NCI-H1417 treated with DMSO at 0.1 percent for 48 hours (cell line): ENCODE data around the gene CPD.
"Not testable (repeated sequence)": the region's sequence is repeated elsewhere in the genome, so short reads cannot be mapped to it uniquely, and the experiment has no call there.

Experiments
- DNase-seq: peaks from one replicate; lab custom pipeline; 2025; lab: John Stamatoyannopoulos, UW

The CPD gene

DNA sequence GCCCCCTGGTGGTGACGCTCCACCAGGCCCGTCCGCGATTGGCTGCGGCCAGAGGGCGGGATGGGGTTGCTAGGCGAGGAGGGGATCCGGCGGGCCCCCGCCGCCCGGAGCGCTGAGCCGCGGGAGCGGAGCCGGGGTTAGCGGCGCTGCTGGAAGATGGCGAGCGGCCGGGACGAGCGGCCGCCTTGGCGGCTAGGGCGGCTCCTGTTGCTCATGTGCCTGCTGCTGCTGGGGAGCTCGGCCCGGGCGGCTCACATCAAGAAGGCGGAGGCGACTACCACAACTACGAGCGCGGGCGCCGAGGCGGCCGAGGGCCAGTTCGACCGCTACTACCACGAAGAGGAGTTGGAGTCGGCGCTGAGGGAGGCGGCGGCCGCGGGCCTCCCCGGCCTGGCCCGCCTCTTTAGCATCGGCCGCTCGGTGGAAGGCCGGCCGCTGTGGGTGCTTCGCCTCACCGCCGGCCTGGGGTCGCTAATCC is at the start of gene CPD:
CPD (plus strand) TSS at position 103 of the 478 bp plus-strand sequence; CDS start at position 157, 54 bp downstream.
- peak; percentile 77 for DNase-seq

DNA sequence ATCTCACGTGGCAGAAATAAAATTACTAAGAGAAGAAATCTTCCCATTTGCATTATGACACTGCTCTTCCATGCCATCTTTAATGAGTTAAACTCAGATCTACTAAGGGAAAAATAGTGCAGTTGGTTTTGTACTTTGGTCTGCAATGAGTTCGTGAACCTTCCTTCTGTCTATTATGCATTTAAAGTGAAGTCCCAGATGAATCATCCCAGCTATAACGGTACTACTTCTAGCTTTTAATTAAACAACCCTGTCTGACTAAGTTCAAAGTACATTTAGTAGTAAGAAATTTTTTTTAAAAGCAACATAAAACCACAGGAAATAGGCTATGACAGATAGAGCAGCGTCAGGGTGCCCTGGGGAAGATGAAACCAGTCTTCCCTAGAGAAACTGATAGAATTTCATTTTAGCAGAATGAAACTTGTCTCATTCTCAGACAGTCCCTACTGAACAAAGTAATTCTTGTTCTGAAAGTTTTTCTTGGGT is 46.6 kb upstream of the CPD start:
- no peak for DNase-seq

DNA sequence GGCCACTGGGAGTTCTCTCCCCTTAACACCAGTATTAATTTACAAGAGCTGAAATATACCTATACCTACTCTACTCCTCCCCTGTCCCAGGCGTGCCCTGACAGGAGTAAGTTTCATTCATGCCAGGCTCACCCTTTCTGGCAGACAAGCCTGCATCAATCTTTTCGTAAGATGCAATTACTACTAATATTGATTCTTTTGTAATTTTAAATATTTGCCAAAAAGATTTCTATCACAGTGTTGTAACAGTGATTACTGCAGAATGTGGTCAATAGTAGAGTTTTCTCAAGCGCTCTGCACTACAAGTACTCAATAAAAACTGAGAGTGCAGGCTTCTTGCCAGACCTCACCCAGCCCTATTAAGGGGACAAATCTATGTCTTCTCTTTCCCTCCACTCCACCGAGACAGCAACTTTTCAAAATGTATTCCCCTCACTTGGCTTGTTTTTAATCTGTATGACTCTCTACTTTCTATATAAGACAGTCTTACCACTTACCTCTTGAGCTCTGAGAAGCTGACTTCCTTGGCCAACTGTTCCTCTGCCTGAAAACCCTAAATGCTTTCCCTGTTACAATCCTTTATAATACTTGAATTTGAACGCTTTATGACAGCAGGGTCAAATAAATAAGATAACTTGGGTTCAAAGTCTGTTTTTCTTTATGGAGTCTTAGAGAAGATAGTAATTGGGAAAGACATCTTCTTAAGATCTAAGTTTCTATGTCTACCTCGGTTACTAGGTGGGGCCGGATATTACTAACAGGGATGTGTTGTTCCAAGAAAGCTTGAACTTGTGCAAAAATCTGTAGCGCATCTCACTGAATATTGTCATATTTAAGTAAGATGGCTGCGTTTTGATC is 45.0 kb upstream of the CPD start, which contains the start of gene TMIGD1:
TMIGD1 (minus strand) TSS at position 555 of the 858 bp plus-strand sequence. CDS start 1,924 bp downstream, outside the sequence.
- DNase-seq, result no peak

DNA sequence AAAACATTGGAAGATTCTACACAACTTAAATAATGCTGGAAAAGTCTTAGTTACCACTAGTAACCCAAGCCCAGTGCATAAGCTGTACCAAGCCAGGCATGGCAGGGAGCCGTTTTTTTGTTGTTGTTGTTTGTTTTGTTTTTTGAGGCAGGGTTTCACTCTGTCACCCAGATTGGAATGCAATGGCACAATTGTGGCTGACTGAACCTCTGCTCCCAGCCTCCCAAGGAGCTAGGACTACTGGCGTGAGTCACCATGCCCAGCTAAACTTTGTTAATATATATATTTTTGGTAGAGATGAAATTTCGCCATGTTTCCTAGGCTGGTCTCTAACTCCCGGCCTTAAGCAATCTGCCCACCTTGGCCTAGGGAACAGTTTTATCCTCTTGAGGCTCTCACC is 44.3 kb upstream of the CPD start:
- DNase-seq, result no peak

DNA sequence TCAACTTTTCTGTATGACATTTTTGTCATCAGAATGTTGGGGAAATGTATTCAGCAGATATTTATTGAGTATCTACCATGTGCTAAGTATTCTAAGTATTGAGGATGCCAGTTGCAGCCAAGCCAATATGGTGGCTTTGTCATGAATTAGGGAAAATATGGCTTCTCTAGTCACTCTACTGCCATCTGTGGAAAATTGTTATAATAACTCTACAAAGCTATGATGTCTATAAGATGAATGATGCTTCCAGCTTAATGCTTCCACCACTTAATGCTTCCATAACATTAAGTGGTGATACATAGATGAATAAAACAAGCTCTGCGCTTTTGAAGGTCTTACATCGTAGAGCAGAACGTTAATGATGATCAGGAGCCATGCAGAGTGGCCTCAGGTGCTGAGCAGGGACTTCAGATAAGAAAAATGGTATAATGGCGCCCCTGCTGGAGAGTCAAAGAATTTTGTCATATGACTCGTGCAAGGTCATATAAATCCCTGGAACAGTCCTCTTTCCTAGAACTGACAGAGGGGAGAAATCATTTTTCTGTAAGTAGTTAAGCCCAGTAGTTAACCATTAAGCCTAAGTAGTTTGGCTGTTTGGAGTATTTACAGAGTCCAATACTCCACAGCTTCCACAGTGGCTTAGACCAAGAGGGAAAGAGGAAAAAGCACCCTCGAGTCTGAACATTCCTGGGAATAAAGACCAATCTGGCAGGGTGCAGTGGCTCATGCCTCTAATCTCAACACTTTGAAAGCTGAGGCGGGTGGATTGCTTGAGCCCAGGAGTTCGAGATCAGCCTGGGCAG is 42.2 kb upstream of the CPD start:
- no peak for DNase-seq

DNA sequence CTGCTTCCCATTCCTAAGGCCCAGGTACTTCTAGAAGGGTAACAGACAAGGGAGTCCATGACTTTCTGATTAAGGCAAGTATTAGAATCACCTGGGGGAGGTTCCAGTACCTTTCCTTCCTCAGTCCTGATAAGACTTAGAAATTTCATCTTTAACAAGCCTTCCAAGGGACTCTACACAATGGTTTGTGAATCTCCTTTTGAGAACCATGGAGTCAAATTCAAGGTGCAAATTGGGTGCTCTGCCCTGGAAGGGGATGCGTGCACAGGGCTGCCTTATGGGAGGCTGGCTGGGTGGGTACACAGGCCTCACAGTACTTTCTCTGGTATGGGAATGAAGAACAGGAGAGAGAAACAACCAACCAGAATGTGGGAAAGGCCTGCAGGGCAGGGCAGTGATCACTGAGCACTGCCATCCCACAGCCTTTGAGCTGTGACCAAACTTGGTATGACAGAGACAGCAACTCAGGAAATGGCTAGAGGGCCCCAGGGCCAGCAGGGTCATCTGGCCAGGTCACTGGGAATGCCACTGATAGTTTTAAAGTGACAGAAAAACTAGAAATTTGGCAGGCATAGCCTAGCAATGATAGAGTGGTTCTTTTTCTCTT is 41.2 kb upstream of the CPD start:
- no peak for DNase-seq

DNA sequence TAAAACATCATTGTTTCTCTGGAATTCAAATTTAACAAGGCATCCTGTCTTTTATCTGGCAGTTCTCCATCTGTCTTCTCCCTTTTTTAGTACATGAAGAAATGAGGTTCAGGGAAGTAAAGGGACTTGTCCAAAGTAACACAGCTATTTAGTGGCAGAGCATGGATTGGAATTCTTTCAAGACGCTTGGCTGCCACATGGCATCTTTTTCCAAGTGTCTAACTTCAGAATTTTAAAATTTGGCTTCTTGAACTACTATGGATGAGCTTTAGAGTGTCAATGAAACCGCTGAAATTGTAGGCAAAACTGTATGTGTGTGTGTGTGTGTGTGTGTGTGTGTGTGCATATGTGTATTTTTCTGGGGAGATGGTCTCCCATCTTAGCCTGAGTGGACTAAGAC is 39.6 kb upstream of the CPD start:
- DNase-seq, result no peak

DNA sequence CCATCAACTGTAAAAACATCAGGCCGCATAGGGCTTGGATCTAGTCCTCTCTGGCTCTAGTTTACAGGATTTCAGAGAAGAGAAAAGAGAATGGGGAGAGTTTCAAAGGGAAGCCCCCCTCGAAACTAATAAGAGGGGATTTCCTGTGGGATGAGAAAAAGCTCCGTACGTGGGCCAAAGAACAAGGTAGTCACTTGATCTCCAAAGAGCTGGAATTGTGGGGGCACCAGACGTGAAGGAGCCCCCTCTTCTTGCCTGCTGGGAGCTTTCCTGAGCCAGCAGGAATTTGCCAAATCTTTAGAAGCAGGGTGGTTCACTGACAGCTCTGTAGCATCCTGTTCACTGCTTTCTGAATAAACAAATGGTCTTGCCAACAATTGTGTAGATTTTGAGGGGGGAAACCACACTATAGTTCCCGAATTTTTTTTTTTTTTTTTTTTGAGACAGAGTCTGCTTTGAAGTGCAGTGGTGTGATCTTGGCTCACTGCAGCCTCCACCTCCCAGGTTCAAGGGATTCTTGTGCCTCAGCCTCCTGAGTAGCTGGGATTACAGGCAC is 37.8 kb upstream of the CPD start:
- DNase-seq, result no peak

DNA sequence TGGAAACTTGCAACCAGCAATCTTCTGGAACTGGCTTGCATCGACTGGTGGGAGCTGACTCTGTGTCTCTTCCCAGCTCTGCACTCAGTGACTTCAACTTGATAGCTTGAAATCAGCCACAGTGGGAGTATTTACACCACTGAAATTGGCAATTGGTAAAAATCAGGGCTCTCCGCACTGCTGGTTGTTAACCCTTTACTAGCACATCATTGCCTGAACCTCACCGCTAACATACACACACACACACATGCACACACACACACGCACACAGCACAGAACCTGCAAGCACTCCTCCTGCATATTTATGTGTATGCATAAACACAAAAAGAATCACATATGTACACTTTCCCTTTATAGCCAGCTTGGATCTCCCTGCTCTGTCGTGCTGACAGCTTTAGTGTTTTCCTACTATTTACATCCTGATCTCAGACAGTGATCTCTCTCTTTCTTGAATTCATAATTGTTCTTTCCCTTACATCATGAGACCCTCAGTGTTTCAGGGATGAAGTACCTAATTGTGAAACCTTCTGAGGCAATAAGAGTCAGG is 37.0 kb upstream of the CPD start:
- DNase-seq, result no peak

DNA sequence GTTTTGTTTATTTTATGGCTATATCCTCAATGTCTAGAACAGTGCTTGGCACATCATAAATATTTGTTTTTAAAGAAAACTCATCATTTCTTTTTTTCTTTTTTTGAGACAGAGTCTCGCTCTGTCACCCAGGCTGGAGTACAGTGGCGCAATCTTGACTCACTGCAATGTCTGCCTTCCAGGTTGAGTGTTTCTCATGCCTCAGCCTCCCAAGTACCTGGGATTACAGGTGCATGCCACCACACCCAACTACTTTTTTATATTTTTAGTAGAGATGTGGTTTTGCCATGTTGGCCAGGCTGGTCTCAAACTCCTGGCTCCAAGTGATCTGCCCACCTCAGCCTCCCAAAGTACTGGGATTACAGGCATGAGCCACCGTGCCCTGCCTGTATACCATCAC is 35.5 kb upstream of the CPD start:
- DNase-seq, result not testable (repeated sequence)

DNA sequence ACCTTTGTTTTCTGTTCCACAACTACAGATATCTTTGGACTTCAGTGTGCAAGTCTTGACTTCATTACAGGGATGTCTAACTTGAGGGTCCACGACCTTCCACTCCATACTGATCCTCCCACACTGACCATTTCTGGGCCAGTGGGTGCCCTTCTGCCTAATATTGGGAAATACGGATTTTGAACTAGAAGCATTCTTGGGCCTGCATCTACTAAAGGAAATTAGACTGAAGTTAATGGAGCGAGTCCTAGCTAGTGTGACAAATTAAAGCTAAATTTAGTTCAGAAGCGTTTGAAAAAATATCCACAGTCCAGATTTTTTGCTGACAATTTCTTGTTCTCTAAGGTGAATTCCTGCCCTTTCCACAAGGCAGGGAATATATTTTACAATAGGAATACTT is 34.9 kb upstream of the CPD start:
- DNase-seq, result no peak

DNA sequence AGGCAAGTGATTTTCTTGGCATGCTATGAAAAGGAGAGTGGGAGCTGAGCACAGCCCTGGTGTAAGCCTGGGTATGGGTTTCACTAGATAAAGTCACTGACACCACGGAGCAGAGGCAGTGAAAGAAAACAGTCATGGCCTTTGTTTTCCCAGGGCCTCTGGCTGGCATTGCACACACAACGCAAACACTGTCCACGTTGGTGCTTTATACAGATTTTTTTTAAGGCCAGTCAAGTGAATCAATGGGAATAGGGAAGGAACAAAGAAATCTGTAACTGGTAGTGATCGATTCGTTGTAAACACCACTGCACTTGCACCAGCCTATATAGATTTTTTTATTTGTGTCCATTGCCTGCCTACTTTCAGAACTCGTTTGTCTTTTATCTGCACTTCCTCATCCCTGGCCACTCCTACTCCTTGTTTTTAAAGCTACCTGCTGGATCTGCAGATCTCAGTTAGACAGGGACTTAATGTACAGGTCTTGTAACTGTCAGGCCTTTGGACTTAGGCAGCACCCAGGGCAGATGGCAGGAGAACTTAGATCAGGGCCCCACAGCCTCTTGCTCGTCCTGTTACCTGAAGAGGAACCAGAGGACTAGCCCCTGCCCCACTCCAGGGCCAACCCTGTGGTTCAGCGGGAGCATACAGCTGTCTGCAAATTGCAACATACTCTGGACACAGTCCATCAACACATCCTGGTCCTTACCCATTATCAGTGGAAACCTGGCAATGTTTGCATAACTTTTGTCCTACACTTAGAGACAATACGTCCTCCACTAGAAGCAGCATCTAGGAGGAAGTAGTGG is 34.2 kb upstream of the CPD start:
- no peak for DNase-seq

DNA sequence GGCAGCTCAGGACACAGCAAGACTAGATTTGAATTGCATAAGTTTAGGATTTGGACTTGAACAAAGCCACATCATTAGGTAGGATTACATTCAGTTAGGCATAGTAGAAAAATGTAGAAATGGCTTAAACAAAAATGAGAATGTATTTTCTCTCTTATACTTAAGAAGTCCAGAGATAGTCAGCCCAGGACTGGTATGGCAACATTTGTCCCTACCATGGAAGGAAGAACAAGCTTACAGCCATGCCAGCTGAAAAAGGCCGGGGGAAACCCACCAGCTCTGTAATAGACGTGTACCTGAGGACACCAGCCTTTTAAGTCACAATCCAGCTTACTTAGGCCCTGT is 33.7 kb upstream of the CPD start:
- DNase-seq, result no peak

DNA sequence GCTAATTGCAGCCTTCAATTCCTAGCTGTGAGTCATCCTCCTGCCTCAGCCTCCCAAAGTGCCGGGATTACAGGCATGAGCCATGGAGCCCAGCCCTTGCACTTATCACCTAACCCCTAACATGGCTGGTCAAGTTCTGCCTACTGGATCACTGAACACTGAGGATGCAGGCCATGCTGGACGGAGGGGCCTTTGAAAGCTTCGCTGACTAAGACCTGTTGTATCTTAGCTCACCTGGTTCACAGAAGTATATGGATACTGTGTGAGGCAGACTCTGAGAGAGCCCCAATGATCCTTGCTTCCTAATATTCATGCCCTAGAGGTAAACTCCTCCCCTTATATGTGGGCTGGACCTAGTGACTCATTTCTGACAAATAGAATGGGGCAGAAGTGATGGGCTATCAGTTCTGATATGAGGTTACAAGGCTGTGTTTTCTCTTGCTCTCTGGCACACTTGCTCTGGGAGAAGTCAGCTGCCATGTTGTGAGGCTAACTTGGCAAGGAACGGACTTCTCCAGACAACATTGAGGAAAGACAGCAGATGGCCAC is 33.1 kb upstream of the CPD start:
- no peak for DNase-seq

DNA sequence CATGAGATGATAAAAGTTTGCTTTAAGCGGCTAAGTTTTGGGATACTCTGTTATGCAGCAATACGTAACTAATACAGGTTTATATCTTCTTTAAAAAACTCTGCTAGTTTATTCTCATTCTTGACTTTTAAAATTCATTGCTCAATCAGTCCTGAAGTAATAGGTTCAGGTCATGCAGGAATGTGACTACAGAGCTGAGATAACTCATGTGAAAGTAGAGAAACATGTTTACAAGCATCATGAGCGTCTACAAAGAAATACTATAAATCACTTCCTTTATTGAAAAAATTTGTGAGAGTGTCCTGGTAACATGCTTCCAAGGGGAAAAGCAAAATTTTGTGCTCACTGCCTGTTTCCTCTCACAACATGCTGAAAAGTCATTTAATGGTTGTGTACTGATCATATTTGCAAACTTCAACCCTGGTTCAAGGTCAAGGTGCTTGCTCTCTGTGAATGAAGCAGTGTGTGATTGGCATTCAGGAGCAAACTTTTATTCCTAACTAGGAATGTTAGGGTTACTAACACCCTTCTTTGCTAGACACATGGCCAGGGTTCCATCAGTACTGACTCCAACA is 32.4 kb upstream of the CPD start:
- no peak for DNase-seq

DNA sequence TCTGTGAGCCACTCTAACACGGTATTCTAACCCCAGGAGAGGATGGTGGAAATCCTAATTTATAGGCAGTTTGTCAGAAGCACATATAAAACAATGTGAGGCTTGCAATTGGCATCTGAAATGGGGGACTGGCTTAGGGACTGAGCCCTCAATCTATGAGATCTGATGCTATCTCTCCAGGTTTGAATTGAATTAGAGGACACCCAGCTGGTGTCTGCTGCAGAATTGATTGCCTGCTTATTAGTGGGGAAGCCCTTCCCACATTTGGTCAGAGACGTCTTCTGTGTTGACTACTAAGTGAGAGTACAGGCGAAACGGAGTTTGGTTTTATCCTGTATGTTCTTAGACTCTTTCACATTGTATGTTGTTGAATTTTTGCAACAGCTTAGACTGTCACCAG is 31.2 kb upstream of the CPD start:
- peak; percentile 68 for DNase-seq

DNA sequence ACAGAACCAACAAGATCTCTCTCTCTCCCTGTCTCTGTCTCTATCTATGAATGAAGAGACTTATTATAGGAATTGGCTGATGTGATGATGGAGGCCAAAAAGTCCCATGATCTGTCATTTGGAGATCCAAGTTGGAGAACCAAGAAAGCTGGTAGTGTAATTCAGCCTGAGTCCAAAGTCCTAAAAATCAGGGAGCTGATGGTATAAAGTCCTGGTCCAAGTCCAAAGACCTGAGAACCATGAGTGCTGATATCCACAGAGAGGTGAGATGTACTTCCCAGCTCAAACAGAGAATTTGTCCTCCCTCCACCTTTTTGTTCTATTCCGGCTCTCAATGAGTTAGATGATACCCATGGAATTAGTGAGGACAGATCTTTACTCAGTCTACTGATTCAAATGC is 29.5 kb upstream of the CPD start:
- DNase-seq, result no peak

DNA sequence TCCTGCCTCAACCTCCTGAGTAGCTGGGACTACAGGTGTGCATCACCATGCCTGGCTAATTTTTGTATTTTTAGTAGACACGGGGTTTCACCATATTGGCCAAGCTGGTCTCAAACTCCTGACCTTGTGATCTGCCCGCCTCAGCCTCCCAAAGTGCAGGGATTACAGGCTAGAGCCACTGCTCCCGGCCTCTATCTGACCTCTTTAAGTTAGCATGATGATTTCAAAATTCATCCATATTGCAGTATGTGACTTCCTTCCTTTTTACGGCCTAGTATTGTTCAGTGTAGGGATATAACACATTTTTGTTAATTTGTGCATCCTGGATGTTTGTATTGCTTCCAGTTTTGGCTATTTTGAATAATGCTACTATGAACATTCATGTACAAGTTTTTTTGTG is 27.5 kb upstream of the CPD start:
- DNase-seq, result not testable (repeated sequence)

DNA sequence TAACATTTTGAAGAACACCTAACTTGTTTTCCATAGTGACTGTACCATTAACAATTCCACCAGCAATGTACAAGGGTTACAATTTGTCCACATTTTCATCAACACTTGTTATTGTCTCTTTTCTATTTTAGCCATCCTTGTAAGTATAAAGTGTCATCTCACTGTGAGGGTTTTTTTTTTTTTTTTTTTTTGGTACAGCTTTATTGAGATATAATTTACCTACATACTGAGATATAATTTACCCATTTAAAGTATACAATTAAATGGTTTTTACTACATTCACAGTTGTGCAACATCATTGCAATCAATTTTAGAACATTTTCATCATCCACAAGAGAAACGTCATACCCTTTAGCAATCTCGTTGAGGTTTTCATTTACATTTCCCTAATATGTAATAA is 27.0 kb upstream of the CPD start:
- DNase-seq, result no peak

DNA sequence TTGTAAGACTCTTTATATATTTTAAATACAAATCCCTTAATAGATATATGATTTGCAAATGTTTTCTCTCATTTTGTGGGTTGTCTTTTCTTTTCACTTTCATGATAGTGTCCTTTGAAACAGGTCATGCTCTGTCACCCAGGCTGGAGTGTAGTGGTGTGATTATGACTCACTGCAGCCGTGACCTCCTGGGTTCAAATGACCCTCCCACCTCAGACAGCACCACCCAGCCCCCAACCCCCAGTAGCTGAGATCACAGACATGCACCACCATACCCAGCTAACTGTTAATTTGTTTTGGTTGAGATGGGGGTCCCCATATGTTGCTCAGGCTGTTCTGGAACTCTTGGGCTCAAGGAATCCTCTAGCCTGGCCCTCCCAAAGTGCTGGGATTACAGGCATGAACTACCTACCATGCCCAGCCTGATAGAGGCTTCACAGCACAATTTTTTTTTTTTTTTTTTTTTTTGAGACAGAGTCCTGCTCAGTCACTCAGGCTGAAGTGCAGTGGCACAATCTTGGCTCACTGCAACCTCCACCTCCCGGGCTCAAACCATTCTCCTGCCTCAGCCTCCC is 26.4 kb upstream of the CPD start:
- no peak for DNase-seq
